Measurements from ENCODE around the gene SLC13A3. TPM values are rescaled to one million over a fixed set of nuclear protein-coding genes. Genes with fewer than 3 reads are reported as not detected.
A peak's percentile ranks its signal among the peaks of the same experiment; 100 is the strongest.

Gene SLC13A3
- total RNA-seq (ENCODE audit: low replicate concordance), result 3.2 and 7.9 TPM in 2 replicates
- long read RNA-seq, partial matches to known transcripts, result 3 of 6 reads
- long read RNA-seq, other reads (novel, unspliced or antisense), result 3 of 6 reads

- H3K4me3 Mint-ChIP-seq, result peak within 1 kb of the TSS; percentile 79
- TF ChIP-seq CTCF (conservative IDR thresholded peaks at IDR 0.05), result no peak
- peak; percentile 70 for DNase-seq (ENCODE audit: extremely low spot score, unreplicated experiment)
- no peaks in the 10 kb centered on the region for H3K36me3 Mint-ChIP-seq
- peaks cover 54% of the 10 kb centered on the region for H3K27me3 Mint-ChIP-seq
- H3K4me1 Mint-ChIP-seq (ENCODE audit: unreplicated experiment), result peaks cover 4% of the 10 kb centered on the region
- H3K9me3 Mint-ChIP-seq, result no peaks in the 10 kb centered on the region
- no peak within 1 kb of the TSS for H3K27ac Mint-ChIP-seq
These were observed at the start of gene SLC13A3 for GRCh38 chr20:46651091-46651962. Gene SLC13A3, minus strand, starts transcription at chr20:46651459. Its CDS starts 38 bp downstream, at chr20:46651421.

- no peak for DNase-seq (ENCODE audit: extremely low spot score, unreplicated experiment)
- peaks cover 15% of the 10 kb centered on the region for H3K4me1 Mint-ChIP-seq (ENCODE audit: unreplicated experiment)
- H3K4me3 Mint-ChIP-seq, result no peak overlapping the region
- TF ChIP-seq CTCF (conservative IDR thresholded peaks at IDR 0.05), result no peak
- no peaks in the 10 kb centered on the region for H3K9me3 Mint-ChIP-seq
- no peak overlapping the region for H3K27ac Mint-ChIP-seq
- H3K36me3 Mint-ChIP-seq, result no peaks in the 10 kb centered on the region
- H3K27me3 Mint-ChIP-seq, result peaks cover 5% of the 10 kb centered on the region
These were observed 49.8 kb upstream of the SLC13A3 start for GRCh38 chr20:46701057-46701456.

GRCh38 chr20:46700481-46700880 is 49.2 kb upstream of the SLC13A3 start:
- H3K4me1 Mint-ChIP-seq (ENCODE audit: unreplicated experiment), result peaks cover 20% of the 10 kb centered on the region
- peaks cover 5% of the 10 kb centered on the region for H3K27me3 Mint-ChIP-seq
- H3K9me3 Mint-ChIP-seq, result no peaks in the 10 kb centered on the region
- TF ChIP-seq CTCF (conservative IDR thresholded peaks at IDR 0.05), result no peak
- DNase-seq (ENCODE audit: extremely low spot score, unreplicated experiment), result no peak
- no peak overlapping the region for H3K27ac Mint-ChIP-seq
- H3K36me3 Mint-ChIP-seq, result no peaks in the 10 kb centered on the region
- no peak overlapping the region for H3K4me3 Mint-ChIP-seq

- no peak for DNase-seq (ENCODE audit: extremely low spot score, unreplicated experiment)
- Mint-ChIP-seq H3K4me1 (ENCODE audit: unreplicated experiment) (peaks cover 18% of the 10 kb centered on the region), H3K27me3 (peaks cover 5% of the 10 kb centered on the region), H3K9me3 (no peaks in the 10 kb centered on the region), H3K36me3 (no peaks in the 10 kb centered on the region), H3K4me3 (no peak overlapping the region), H3K27ac (no peak overlapping the region)
- peak; percentile 78 for TF ChIP-seq CTCF (conservative IDR thresholded peaks at IDR 0.05)
These were observed 48.5 kb upstream of the SLC13A3 start for GRCh38 chr20:46699651-46700359.

- Mint-ChIP-seq H3K27ac (no peak overlapping the region), H3K9me3 (no peaks in the 10 kb centered on the region), H3K27me3 (peaks cover 5% of the 10 kb centered on the region), H3K4me3 (no peak overlapping the region), H3K36me3 (no peaks in the 10 kb centered on the region), H3K4me1 (ENCODE audit: unreplicated experiment) (peaks cover 20% of the 10 kb centered on the region)
- no peak for TF ChIP-seq CTCF (conservative IDR thresholded peaks at IDR 0.05)
- DNase-seq (ENCODE audit: extremely low spot score, unreplicated experiment), result no peak
These were observed 47.5 kb upstream of the SLC13A3 start for GRCh38 chr20:46698788-46699187.

All from type B pancreatic cell (in vitro differentiated cells).